AG20443 (cell line): ENCODE data around the gene UGT1A3.
"Not testable (repeated sequence)": the region's sequence is repeated elsewhere in the genome, so short reads cannot be mapped to it uniquely, and the experiment has no call there.

Experiments used
- DNase-seq: peaks from one replicate; pipeline ENCODE4 v3.0.0; 2012; ENCODE audit warnings: low spot score, mixed read lengths

The UGT1A3 gene

GRCh38 chr2:233707940-233708644 lies 20.8 kb upstream of the UGT1A3 start:
- DNase-seq: no peak

DNA sequence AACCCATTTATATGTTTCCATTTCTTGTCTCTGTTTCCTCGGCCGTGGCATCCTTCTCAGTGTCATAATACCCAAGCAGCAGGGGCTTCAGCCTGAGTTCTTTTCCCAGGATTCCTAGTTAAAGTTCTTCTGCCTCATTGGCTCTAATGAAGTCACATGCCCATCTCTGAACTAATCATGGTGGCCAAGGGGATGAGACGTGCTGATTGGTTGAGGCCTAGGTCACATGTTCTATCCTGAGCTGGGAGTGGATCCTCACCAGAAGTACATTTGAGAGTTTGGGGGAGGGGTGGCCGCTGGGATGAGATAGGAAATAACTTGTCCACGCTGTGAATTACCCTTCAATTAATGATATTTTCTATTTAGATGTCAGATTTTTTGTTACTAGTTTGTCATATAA lies 19.9 kb upstream of the UGT1A3 start:
- no peak for DNase-seq

GRCh38 chr2:233711312-233712008 lies 17.4 kb upstream of the UGT1A3 start:
- peak; percentile 85 for DNase-seq

DNA sequence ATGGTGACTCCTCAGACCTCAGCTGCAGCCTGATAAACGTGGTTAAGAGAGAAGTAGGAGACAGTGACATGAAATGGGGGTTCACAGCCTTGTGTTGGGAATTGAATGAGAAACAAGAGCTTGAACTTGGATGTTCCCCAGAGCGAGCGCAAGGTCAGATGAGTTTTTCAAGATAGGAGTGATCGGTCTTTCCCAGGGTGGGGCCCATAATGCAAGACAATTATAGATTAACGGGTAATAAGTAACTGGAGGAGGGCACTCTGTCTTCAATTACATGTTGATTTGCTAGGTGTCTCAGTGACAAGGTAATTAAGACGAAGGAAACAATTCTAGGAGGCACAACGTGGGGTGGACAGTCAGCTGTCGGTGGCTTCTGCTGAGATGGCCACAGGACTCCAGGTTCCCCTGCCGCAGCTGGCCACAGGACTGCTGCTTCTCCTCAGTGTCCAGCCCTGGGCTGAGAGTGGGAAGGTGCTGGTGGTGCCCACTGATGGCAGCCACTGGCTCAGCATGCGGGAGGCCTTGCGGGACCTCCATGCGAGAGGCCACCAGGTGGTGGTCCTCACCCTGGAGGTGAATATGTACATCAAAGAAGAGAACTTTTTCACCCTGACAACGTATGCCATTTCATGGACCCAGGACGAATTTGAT lies 16.1 kb upstream of the UGT1A3 start, which contains the start of gene UGT1A5:
Gene UGT1A5 (plus strand): TSS at position 297 of the 651 bp plus-strand sequence. CDS start 85 bp downstream, at position 382.
- DNase-seq: no peak

DNA sequence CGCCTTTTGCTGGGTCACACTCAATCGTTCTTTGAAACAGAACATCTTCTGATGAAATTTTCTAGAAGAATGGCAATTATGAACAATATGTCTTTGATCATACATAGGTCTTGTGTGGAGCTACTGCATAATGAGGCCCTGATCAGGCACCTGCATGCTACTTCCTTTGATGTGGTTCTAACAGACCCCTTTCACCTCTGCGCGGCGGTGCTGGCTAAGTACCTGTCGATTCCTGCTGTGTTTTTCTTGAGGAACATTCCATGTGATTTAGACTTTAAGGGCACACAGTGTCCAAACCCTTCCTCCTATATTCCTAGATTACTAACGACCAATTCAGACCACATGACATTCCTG lies 15.6 kb upstream of the UGT1A3 start:
- no peak for DNase-seq

DNA sequence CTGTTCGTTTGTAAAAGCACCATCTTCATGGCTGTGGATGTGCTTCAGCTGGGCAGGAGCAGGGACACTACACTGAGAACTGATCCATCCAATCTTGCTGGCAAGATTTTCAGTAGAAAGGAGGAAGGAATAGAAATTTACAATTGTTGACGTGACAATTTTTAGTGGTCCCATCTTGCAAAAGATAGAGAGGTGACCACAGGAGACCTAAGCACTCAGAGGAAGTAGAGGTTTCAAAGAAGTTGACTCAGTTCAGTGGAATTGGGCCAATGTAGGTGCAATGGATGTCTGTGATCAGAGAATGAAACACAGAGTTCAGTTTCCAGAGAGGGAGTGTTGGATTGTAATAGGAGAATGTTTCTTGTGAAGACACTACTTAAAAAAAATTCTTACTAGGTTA lies 14.7 kb upstream of the UGT1A3 start:
- no peak for DNase-seq

GRCh38 chr2:233718552-233718951 lies 10.3 kb upstream of the UGT1A3 start, which contains the start of gene UGT1A4:
Gene UGT1A4, plus strand, starts transcription at chr2:233718736. Its CDS starts 85 bp downstream, at chr2:233718821.
- DNase-seq: no peak

DNA sequence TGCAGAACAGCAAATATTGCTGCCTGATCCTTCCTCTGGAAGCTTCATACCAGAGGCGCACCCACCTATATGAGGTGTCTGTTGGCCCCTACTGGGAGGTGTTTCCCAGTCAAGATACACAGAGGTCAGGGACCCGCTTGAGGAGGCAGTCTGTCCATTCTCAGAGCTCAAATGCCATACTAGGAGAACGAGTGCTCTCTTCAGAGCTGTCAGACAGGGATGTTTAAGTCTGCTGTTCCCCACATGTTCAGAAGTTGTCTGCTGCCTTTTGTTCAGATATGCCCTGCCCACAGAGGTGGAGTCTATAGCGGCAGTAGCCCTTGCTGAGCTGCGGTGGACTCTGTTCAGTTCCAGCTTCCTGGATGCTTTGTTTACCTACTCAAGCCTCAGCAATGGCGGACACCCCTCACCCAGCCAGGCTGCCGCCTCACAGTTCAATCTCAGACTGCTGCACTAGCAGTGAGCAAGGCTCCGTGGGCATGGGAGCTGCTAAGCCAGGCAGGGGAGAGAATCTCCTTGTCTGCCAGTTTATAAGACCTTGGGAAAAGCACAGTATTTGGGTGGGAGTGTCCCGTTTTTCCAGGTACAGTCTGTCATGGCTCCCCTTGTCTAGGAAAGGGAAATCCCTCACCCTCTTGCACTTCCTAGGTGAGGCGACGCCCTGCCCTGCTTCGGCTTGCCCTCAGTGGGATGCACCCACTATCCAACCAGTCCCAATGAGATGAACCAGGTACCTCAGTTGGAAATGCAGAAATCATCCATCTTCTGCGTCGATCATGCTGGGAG lies 8.2 kb downstream of the UGT1A3 start:
- not testable (repeated sequence) for DNase-seq

- no peak for DNase-seq
Observed at GRCh38 chr2:233740870-233741269, 12.0 kb downstream of the UGT1A3 start.

DNA sequence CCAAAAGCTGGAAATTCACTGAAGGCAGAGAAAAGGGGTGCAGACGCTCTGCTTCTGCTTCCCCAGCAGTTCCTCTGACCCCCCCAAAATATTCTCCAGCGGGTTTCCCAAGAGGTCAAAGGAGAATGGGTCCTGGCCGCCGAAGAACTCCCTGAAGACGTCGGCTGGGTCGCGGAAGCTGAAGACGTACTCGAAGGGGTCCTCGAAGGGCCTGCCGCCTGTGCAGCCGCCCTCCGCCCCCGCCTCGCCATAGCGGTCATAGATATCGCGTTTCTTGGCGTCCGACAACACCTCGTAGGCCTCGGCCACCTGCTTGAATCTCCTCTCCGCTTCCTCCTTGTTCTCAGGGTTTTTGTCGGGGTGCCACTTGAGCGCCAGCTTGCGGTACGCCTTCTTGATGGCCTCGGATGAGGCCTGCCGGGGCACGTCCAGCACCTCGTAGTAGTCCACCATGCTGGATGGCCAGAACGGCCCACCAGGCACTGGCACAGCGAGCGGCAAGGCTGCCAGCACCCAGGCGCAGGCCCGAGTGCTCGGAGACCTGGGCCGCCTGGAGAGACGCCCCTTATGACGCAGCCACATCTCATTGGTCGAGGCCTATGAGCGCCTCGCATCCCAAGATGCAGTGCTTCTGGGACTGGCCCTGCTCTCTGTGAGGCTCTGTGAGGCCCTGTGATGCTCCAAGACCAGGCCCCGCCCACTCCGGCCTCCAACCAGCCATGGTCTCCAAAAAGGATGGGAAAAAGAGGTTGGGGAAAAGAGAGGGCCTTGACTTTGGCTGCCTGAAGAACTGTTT lies 14.8 kb downstream of the UGT1A3 start:
- no peak for DNase-seq

DNA sequence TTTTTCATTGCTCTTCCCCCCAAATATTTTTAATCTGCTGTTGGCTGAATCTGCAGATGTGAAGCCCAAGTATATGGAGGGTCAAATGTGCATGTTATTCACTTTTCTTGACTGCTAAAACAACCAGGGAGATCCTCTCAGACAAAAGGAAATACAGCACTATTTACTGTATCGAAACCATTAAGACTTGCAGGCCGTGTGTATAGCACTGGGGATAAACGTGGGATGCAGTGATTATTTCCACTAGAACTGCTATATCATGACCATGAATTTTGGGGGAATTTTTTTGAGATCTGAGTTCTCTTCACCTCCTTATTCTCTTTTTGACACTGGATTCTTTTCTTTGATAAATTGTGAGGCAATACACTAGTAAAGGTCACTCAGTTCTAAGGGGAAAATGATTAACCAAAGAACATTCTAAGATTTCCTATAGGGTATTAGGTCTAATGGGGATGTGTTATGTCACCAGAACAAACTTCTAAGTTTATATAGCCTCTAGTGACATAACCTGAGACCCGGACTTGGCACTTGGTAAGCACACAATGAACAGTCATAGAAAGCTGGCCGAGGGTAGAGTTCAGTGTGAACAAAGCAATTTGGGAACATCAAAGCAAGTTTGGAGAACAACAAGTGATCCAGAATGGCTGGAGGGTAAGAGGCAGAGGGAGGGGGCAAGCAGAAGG lies 16.4 kb downstream of the UGT1A3 start:
- no peak for DNase-seq

DNA sequence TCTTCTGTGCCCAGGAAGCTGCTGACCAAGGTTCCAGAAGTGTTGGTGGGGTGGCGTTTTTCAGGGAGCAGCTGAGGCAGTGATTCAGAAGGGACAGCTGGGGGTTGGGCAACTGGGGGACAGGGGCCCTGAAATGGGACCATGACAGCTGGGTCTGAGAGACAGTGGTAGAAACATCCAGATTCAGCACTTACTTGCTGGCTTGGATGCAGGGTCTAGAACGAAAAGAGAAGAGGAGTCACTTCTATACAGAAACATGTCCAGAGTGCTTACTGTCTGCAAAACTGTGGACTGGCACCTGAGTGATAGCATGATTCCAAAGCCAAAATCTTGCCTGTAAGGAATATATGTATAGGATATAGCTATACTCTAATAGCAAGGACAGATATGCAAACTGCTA lies 17.0 kb downstream of the UGT1A3 start:
- DNase-seq: not testable (repeated sequence)

DNA sequence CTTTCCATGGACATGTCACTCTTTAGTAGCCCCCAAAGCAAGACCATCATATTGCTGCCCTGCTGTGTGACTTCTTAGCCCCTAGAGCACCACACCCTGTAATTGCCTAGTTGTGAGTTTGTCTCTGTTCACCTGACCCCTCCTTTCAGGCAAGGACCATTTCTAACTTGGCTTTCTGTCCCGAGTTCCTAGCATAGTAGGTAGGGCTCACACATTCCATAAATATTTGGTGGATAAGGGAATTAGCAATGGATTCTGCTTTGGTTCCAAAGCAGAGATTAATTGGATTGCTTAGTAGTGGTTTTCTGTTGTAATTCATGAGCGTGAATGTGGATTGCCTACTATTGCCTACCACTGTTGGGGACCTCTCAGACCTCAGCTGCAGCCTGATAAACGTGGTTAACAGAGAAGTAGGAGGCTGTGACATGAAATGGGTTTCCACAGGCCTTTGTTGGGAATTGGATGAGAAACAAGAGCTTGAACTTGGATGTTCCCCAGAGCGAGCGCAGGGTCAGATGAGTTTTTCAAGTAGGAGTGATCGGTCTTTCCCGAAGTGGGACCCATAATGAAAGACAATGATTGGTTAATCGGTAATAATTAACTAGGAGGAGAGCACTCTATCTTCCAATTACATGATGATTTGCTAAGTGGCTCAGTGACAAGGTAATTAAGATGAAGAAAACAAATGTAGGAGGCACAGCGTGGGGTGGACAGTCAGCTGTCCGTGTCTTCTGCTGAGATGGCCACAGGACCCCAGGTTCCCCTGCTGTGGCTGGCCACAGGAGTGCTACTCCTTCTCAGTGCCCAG lies 17.8 kb downstream of the UGT1A3 start:
- no peak for DNase-seq

DNA sequence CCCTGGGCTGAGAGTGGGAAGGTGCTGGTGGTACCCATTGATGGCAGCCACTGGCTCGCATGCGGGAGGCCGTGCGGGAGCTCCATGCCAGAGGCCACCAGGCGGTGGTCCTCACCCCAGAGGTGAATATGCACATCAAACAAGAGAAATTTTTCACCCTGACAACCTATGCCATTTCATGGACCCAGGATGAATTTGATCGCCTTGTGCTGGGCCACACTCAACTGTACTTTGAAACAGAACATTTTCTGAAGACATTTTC lies 18.4 kb downstream of the UGT1A3 start:
- no peak for DNase-seq

GRCh38 chr2:233750689-233751088 lies 21.8 kb downstream of the UGT1A3 start:
- DNase-seq: not testable (repeated sequence)

GRCh38 chr2:233751212-233752009 lies 22.6 kb downstream of the UGT1A3 start:
- DNase-seq: not testable (repeated sequence)

DNA sequence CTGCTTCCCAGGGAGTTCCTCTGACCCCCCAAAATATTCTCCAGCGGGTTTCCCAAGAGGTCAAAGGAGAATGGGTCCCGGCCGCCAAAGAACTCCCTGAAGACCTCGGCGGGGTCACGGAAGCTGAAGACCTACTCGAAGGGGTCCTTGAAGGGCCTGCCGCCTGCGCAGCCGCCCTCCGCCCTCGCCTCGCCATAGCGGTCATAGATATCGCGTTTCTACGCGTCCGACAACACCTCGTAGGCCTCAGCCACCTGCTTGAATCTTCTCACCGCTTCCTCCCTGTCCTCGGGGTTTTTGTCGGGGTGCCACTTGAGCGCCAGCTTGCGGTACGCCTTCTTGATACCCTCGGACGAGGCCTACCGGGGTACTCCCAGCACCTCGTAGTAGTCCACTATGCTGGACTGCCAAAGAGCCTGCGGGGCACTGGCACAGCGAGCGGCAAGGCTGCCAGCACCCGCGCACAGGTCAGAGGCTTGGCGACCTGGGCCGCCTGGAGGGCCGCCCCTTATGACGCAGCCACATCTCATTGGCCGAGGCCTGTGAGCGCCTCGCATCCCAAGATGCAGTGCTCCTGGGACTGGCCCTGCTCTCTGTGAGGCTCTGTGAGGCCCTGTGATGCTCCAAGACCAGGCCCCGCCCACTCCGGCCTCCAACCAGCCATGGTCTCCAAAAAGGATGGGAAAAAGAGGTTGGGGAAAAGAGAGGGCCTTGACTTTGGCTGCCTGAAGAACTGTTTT lies 26.2 kb downstream of the UGT1A3 start:
- no peak for DNase-seq

DNA sequence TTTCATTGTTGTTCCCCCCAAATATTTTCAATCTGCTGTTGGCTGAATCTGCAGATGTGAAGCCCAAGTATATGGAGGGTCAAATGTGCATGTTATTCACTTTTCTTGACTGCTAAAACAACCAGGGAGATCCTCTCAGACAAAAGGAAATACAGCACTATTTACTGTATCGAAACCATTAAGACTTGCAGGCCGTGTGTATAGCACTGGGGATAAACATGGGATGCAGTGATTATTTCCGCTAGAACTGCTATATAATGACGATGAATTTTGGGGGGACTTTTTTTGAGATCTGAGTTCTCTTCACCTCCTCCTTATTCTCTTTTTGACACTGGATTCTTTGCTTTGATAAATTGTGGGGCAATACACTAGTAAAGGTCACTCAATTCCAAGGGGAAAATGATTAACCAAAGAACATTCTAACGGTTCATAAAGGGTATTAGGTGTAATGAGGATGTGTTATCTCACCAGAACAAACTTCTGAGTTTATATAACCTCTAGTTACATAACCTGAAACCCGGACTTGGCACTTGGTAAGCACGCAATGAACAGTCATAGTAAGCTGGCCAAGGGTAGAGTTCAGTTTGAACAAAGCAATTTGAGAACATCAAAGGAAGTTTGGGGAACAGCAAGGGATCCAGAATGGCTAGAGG lies 27.7 kb downstream of the UGT1A3 start:
- DNase-seq: no peak
